NB4 (cell line): ENCODE measurements around the gene IMMP2L.

Source experiments
- DNase-seq: peaks from one replicate; pipeline ENCODE4 v3.0.0; 2010; ENCODE audit warnings: low read depth
- H3K4me3 ChIP-seq: one replicate; pipeline ENCODE4 v1.5.1; 2011; ENCODE audit warnings: mild to moderate bottlenecking, low read depth, low read length, moderate library complexity
- MYC ChIP-seq: IDR thresholded peaks from 2 replicates; pipeline ENCODE4 v1.6.1; 2011; ENCODE audit warnings: low read depth, low read length
- POLR2A ChIP-seq: IDR thresholded peaks from 2 replicates; pipeline ENCODE4 v1.6.1; 2011; ENCODE audit warnings: mild to moderate bottlenecking; ENCODE audit not compliant: insufficient read length; ENCODE audit errors: extremely low read depth
- TF ChIP-seq, protein P1 (sequence below): IDR thresholded peaks from one replicate; pipeline ENCODE4 v1.5.1; 2012; ENCODE audit warnings: low read depth, low read length
- TF ChIP-seq, protein P2 (sequence below): IDR thresholded peaks from 2 replicates; pipeline ENCODE4 v1.6.1; 2011; ENCODE audit warnings: low read depth, low read length

The IMMP2L gene

DNA sequence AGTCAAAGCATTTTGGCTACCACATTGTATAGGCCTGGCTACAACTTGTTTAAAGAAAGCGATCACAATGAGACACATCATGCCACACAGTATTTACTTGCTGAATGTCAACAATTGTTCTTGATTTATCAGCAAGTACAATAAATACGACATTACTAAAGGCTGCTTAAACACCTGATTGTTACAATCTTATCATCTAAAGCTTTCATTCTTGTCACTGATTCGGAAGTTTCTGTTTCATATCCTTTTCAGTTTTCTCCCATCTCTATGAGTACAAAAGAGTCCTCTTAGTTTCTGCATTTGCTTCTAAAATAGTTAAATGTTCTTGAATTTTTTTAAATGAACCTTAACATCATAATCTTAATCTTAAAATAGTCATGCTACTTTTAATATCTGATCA is 599.5 kb downstream of the IMMP2L start:
- DNase-seq: no peak
- no peak overlapping the region for H3K4me3 ChIP-seq
- TF ChIP-seq, protein P1, sequence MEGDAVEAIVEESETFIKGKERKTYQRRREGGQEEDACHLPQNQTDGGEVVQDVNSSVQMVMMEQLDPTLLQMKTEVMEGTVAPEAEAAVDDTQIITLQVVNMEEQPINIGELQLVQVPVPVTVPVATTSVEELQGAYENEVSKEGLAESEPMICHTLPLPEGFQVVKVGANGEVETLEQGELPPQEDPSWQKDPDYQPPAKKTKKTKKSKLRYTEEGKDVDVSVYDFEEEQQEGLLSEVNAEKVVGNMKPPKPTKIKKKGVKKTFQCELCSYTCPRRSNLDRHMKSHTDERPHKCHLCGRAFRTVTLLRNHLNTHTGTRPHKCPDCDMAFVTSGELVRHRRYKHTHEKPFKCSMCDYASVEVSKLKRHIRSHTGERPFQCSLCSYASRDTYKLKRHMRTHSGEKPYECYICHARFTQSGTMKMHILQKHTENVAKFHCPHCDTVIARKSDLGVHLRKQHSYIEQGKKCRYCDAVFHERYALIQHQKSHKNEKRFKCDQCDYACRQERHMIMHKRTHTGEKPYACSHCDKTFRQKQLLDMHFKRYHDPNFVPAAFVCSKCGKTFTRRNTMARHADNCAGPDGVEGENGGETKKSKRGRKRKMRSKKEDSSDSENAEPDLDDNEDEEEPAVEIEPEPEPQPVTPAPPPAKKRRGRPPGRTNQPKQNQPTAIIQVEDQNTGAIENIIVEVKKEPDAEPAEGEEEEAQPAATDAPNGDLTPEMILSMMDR: no peak
- TF ChIP-seq, protein P2, sequence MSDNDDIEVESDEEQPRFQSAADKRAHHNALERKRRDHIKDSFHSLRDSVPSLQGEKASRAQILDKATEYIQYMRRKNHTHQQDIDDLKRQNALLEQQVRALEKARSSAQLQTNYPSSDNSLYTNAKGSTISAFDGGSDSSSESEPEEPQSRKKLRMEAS: no peak
- no peak for TF ChIP-seq POLR2A
- no peak for TF ChIP-seq MYC

DNA sequence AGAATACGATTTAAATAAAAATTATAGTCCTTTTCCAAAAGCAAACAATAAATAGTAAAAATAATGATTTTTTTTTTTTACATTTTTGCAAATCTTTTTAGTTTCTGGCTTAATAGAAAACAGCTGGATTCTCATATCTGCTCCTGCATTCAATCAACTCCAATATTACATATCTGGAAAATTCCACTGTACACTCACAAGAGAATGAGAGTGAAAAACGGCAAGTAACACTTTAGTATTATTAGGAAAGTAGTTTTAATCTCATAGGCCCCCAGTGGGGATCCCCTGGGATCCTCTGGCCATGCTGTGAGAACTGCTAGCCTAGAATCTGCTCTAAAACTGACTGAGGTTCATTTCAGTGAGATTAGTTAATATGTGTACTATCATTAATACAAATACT is 599.9 kb downstream of the IMMP2L start:
- H3K4me3 ChIP-seq: no peak overlapping the region
- TF ChIP-seq MYC: no peak
- TF ChIP-seq, protein P1: no peak
- no peak for TF ChIP-seq POLR2A
- TF ChIP-seq, protein P2: no peak
- DNase-seq: no peak

DNA sequence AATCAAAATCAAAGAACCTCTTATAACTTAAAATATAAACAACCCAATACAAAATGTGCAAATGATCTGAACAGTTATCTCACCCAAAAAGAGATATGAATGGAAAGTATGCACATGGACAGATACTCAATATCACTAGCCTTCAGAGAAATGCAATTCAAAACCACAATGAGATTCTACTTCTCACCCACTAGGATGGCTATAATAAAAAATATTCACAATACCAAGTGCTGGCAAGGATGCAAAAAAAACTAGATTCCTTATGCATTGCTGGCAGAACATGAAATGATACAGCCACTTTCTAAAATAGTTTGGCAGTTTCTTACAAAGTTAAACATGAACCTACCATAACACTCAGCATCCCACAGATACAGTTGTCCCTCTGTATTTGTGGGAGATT is 601.5 kb downstream of the IMMP2L start:
- H3K4me3 ChIP-seq: no peak overlapping the region
- TF ChIP-seq MYC: no peak
- DNase-seq: no peak

DNA sequence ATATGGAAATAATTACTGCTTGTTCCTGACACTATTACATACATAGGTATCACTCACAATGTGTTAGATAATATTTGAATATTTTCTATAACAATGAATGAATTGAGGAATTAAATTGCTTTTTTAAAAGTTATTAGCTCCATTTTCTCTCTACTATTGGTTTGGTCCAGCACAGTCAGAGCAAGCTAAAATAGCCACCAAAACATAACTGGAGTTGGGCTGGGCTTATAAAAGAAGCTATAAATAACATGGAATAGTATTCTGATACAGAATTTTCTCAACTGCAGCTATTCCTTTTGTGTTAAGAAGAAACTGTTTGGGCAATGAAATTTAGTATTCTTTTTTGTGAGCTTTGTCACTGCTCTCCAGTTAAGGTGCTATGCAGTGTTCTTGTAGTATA is 614.0 kb downstream of the IMMP2L start:
- H3K4me3 ChIP-seq: no peak overlapping the region
- no peak for DNase-seq
- TF ChIP-seq, protein P2: no peak
- TF ChIP-seq MYC: no peak
- TF ChIP-seq, protein P1: no peak
- TF ChIP-seq POLR2A: no peak

DNA sequence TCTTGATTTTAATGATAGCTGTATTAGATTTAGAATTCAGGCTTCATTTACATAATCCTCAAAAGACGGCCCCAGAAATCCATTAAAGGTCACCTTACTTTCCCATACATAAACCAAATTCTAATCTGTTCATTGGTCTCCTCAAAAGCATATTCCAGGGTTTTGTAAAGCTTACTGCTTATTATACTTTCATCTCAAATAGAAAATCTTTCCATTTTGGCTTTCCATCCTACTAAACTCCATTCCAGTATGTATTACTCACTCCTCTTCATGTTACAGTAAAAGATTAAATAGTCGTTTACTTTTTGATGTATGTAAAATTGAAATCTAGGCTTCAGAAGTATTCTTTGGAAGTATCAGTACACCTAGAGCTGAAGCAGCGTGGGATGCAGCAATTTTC is 614.9 kb downstream of the IMMP2L start:
- DNase-seq: no peak
- TF ChIP-seq POLR2A (no peak), MYC (no peak)
- TF ChIP-seq, protein P2: no peak
- TF ChIP-seq, protein P1: no peak
- no peak overlapping the region for H3K4me3 ChIP-seq

DNA sequence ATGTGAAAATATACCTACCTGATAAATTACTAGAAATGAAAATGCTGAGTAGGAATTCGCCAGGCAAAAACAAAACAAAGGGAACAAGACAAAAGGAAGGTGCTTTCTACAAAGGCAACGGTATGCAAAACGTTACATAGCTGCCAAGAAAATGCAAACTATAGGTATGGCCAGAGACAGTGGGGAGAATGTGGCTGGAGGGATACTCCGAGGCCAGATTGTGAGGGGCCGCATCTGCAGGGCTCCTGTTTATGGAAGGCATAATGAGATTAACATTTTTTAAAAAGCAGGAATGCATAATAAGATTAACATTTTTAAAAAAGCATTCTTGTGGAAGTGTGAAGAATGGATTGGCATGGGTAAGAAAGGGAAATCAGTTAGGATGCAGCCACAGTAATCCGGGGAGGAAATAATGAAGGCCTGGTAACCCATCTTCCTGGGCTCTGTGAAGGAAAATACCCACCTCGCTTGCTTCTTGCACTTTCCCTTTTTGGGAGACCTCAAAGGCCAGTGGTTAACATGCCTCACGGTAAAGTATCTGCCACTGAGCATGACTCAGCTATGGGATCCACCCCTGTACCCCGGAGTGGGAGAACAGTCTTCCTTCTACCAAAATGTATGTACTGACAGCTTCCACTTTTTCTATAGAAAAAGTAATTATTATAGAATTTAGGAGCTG is 617.2 kb downstream of the IMMP2L start:
- no peak for DNase-seq
- TF ChIP-seq, protein P2: no peak
- TF ChIP-seq MYC (no peak), POLR2A (no peak)
- TF ChIP-seq, protein P1: no peak
- H3K4me3 ChIP-seq: no peak overlapping the region
